Measurements from ENCODE around the gene ITPRIP. TPM values are rescaled to one million over a fixed set of nuclear protein-coding genes. Genes with fewer than 3 reads are reported as not detected.

The ITPRIP gene
- total RNA-seq, 1 donor from 2014 or later, result 37.0 TPM

GRCh38 chr10:104340641-104341040 lies 2.4 kb upstream of the ITPRIP start:
- intact Hi-C loops (cut with DNase I), result no loop called here
- H3K9me3 ChIP-seq, result no peaks in the 10 kb centered on the region
- no peaks in the 10 kb centered on the region for H3K27me3 ChIP-seq (ENCODE audit: low read depth)
- H3K36me3 ChIP-seq, result no peaks in the 10 kb centered on the region
- no peak overlapping the region for H3K4me3 ChIP-seq
- TF ChIP-seq CTCF (IDR thresholded peaks at IDR 0.05), result no peak
- peaks cover 34% of the 10 kb centered on the region for H3K4me1 ChIP-seq
- no peak for DNase-seq
- H3K27ac ChIP-seq, result peak overlapping the region; percentile 99
- no peak for ATAC-seq

- no peaks in the 10 kb centered on the region for H3K27me3 ChIP-seq (ENCODE audit: low read depth)
- H3K27ac ChIP-seq, result peak overlapping the region; percentile 99
- no peaks in the 10 kb centered on the region for H3K36me3 ChIP-seq
- no peak for TF ChIP-seq CTCF (IDR thresholded peaks at IDR 0.05)
- no peaks in the 10 kb centered on the region for H3K9me3 ChIP-seq
- intact Hi-C loops (cut with DNase I), result no loop called here
- peak overlapping the region; percentile 97 for H3K4me3 ChIP-seq
- peak; percentile 35 to 58 for ATAC-seq
- no peak for DNase-seq
- peaks cover 39% of the 10 kb centered on the region for H3K4me1 ChIP-seq
Measured at GRCh38 chr10:104340111-104340526, 1.9 kb upstream of the ITPRIP start.

DNA sequence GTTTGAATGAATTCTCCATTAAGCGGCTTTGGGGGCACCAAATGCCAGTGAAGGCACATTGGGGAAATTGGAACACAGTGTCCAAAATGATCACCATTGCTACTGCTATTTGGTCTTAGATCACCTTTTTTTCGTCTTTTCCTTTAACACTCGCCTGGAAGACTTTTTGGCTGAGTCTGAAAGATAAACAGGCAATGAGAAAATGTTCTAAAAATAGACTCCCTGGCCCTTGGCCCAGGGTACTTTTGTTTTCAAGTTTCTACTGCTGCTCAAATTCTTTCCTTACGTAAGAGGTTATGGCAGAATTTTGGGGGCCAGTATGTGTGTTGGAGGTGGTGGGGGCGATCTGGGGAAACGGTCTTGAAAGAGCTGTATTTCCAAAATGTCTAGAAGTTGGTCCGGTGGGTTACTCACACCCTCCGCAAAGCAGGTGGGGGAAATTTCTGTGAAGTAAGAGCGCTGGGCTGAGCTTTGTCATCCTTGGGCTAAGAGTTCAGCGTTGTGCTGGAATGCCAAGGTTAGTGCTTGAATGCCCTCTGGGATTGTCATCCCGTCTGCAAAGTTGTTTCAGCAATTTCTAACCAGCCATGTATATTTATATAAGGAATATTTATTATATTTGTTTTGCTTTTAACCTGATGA lies 1.3 kb upstream of the ITPRIP start:
- Histone ChIP-seq H3K4me1 (peaks cover 44% of the 10 kb centered on the region), H3K27ac (peak overlapping the region; percentile 99), H3K27me3 (ENCODE audit: low read depth) (no peaks in the 10 kb centered on the region), H3K36me3 (no peaks in the 10 kb centered on the region), H3K9me3 (no peaks in the 10 kb centered on the region), H3K4me3 (peak overlapping the region; percentile 97)
- DNase-seq (no peak), ATAC-seq (peak; percentile 42 to 61)
- intact Hi-C loops (cut with DNase I), result no loop called here
- TF ChIP-seq CTCF (IDR thresholded peaks at IDR 0.05), result no peak

GRCh38 chr10:104337521-104337984 lies 712 bp downstream of the ITPRIP start:
- DNase-seq (peak; percentile 78), ATAC-seq (peak; percentile 44 to 62)
- Histone ChIP-seq H3K27me3 (ENCODE audit: low read depth) (no peaks in the 10 kb centered on the region), H3K4me3 (peak overlapping the region; percentile 97), H3K9me3 (no peaks in the 10 kb centered on the region), H3K36me3 (no peaks in the 10 kb centered on the region), H3K27ac (peak overlapping the region; percentile 99), H3K4me1 (peaks cover 57% of the 10 kb centered on the region)
- TF ChIP-seq CTCF (IDR thresholded peaks at IDR 0.05), result no peak
- intact Hi-C loops (cut with DNase I), result no loop called here

DNA sequence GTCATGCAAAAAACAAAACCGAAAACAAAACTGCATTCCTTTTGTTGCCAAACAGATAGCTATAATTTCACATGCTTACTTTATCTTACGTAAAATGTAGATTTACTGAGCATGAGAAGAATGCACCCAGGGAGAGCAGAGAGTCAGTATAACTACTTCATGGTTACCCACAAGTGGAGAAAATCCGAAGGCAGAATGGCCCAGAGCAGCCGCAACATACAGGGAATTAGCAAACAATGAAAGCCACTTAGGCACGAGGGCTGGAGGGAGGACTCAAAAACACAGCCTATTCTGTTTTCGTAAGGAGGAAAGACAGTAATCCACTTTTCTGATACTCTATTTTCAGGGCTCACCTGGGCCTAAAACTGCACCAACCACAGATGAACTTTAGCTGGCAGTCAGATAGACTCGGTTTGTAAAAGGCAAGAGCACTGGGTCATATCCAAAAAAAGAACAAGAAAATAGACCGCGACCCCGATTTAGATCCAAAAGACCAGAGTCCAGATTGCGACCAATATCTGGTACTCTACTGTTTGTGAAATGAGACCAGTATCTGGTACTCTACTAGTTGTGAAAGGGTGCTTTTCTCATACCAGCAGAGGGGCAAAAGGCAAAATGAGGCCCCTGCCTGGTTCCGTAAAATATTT lies 1.3 kb downstream of the ITPRIP start:
- Histone ChIP-seq H3K27me3 (ENCODE audit: low read depth) (no peaks in the 10 kb centered on the region), H3K9me3 (no peaks in the 10 kb centered on the region), H3K36me3 (no peaks in the 10 kb centered on the region), H3K4me1 (peaks cover 63% of the 10 kb centered on the region), H3K4me3 (peak overlapping the region; percentile 97), H3K27ac (peak overlapping the region; percentile 99)
- no peak for TF ChIP-seq CTCF (IDR thresholded peaks at IDR 0.05)
- ATAC-seq, result peak in 1 of 2 donors; percentile 4
- intact Hi-C loops (cut with DNase I), result no loop called here
- DNase-seq, result no peak
